NOMO-1 treated with dmso at 0.1 percent for 144 hours (cell line): Measurements from ENCODE around the gene VGLL4.

Source experiments
- DNase-seq: peaks from one replicate; lab custom pipeline; 2025; ENCODE audit not compliant: unreplicated experiment; lab: John Stamatoyannopoulos, UW

VGLL4 gene

GRCh38 chr3:11653298-11654055 lies 9.8 kb upstream of the VGLL4 start:
- DNase-seq = no peak

DNA sequence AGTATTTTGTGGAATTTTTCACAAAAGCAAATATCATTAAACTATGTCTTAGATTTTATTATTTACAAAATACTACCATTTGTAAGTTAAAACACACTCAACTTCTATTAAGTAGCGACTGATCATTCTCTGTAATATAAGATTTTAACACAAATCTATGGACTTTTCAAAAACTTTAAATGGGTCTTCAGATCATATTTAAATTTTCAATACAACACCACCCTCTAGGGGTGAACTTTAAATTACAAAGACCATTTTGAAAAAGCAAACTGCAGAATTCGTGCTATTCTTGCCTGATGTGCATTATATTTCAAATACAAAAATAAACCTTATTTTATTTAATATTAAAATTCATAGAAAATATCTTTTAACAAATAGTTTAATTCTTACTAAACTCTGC lies 8.2 kb upstream of the VGLL4 start:
- DNase-seq = peak; percentile 3

- DNase-seq = no peak
Observed at GRCh38 chr3:11651477-11651876, 7.8 kb upstream of the VGLL4 start.

DNA sequence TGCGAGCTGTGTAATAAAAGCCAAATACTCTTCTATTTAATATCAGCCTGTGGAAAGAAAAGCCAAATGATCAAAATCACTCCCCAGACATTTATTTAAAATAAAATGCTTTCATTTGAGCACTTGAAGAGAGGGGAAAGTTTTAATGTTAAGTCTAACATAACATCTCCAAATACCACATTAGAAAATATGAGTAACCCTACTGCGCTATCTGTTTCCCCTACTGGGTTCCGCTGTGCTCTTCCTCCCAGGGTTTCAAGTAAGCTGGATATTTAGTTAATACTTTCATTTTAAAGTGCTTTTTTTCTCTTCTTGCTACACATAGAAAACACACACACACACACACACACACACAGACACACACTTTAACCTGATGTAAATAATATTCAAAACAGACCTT lies 6.7 kb upstream of the VGLL4 start:
- no peak for DNase-seq

DNA sequence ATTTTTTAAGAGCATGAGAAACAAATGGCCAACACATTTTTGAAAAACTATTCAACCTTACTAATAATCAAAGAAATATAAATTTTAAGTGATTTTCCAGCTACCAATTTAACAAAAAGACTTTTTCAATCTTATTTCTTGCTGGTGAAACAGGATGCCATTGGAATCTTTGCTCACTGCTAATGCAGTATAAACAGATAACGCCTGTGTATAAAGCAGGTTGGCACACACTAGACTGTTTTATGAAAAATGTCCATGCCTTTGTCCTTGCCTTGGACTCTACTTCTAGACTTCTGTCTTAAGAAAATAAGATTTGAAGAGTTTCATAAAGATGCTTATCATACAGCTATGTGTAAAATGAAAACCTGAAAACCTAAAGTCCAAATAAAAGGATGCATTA lies 5.0 kb upstream of the VGLL4 start:
- no peak for DNase-seq

GRCh38 chr3:11643201-11643603 lies 513 bp downstream of the VGLL4 start:
- no peak for DNase-seq

GRCh38 chr3:11642431-11643191 lies 1.1 kb downstream of the VGLL4 start:
- peak; percentile 64 for DNase-seq

- DNase-seq = no peak
Observed at GRCh38 chr3:11641683-11642430, 1.9 kb downstream of the VGLL4 start.

DNA sequence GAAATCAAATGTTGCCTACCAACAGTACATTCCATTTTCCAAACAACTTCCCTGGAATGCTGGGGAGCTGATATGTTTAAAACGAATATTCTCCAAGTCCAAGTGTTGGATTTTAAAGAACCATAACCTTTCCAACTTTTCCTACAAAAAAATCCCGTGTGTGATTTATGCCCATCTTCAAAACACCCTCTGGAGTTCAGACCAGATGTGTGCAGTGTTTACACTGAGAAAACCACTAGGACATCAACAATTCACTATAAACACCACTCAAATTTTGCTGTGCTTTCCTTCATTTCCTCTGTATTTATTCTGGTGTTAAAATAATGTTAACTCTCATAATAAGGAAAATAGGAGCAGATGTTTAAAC lies 2.4 kb downstream of the VGLL4 start:
- no peak for DNase-seq

DNA sequence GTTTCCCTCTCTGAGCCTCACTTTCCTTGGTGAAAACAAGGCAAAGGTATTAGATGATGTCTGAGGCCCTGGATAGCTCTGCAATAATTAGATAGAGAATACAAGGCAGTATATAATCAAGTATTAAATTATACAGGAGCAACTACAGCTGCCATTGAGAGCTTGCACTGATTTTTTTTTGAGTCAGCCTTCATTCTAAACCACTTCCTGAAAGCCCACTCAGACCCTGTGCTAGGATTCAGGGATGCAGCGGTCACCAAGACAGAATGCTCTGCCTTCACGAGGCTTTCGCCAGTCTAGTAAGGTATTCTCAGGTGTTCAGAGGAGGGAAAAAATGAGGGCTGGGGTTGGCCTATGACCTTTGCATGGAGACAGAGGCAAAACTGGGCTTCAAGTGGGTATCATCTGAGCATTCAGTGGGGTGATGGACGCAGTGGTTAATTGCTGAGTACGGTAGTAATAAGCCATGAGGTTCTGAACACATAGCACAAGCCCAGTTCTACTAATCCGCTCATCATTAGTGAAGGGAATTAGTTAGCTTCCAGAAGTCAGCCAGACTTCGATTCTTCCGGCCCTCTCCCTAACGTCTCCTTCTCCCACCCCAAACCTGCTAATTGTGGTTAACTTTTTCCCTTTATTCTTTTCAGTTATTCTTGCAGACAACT lies 3.6 kb downstream of the VGLL4 start:
- DNase-seq = no peak

- no peak for DNase-seq
Observed at GRCh38 chr3:11638495-11639358, 5.0 kb downstream of the VGLL4 start.

DNA sequence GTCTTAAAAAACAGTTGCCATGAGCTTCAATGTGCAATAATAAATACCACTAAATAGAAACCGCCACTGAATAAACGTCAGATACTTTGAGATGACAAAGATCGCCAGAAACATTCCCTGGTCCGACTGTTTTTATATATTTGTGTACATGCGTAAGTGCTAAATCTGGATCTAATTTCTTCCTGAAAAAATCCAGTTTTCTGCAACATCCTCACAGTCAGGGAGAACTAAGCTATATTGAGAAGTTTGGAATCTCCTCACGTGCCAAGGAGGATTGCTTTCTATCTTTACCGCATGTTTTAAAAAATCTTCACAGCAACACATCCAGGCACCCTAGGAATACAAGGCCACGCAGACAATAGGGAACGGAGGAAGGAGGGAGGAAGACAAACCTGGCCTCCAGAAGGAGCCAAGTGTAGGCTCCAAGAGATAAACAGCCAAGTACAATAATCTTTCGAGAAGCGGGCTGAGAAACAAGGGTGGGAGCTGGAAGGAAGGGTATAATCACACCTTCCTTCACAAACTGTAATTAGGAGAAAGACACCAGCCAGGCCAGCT lies 5.7 kb downstream of the VGLL4 start:
- no peak for DNase-seq

DNA sequence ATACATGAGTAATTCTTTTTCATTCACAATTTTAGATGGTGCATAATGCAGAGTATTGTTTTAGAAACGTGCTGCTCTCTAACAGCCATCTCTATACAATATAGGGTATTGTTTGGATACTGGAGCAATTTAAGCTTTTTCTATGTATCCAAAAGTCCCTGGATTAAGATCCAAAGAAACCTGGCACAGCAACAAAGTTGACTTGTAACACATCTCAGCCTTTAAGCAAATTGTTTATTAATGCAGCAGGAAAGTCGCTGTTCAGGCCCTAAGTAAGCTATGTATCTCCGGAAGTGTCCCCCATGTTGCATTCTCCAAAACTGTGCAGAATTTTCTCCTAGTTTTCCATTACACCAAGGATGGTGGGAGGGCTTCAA lies 7.3 kb downstream of the VGLL4 start:
- DNase-seq = no peak

- DNase-seq = no peak
Observed at GRCh38 chr3:11635680-11636393, 7.9 kb downstream of the VGLL4 start.

GRCh38 chr3:11634974-11635612 lies 8.6 kb downstream of the VGLL4 start:
- no peak for DNase-seq

GRCh38 chr3:11634081-11634635 lies 9.6 kb downstream of the VGLL4 start:
- no peak for DNase-seq

GRCh38 chr3:11632966-11633365 lies 10.7 kb downstream of the VGLL4 start:
- DNase-seq = no peak

DNA sequence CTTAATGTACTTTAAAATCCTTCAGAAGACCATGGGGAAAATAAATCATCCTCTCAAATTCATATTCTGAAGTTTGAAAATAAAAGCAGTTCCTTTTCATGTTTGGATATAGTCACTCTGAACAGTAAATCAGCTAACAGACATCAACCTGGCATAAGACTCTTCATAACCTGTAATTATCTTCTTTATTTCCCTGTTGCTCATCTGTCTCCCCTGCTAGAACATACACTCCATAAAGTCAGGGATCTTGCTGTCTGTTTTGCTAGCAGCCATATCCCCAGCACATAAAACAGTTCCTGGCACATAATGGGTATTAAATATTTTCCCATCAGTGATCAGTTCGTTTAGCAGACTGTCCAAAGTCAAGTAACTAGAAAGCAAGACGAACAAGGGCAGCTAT lies 11.2 kb downstream of the VGLL4 start:
- DNase-seq = no peak

- DNase-seq = no peak
Observed at GRCh38 chr3:11631820-11632219, 11.9 kb downstream of the VGLL4 start.
